MM.1S (cell line): Measurements from ENCODE around the gene RBM34.
"Not testable (repeated sequence)": the region's sequence is repeated elsewhere in the genome, so short reads cannot be mapped to it uniquely, and the experiment has no call there.

Experiments used
- DNase-seq: peaks from one replicate; pipeline ENCODE4 v3.0.0-alpha.2; 2015
- H2AFZ ChIP-seq: fragments of 300-600 bp; sonication (generic); 2 replicates; pipeline ENCODE4 v1.6.0; 2016; ENCODE audit warnings: antibody characterized with exemption, low read length
- H3F3A ChIP-seq: fragments of 300-600 bp; sonication (generic); 2 replicates; pipeline ENCODE4 v1.6.1; 2016; ENCODE audit warnings: mild to moderate bottlenecking, antibody characterized with exemption, low read length, moderate library complexity, mixed read lengths; ENCODE audit not compliant: insufficient read depth
- H3K27ac ChIP-seq: fragments of 300-600 bp; sonication (generic); 2 replicates; pipeline ENCODE4 v1.5.1; 2016; ENCODE audit warnings: mild to moderate bottlenecking, low read length
- H3K27me3 ChIP-seq: fragments of 300-600 bp; sonication (generic); replicated peaks from 2 replicates; pipeline ENCODE4 v1.6.0; 2016; ENCODE audit warnings: low read length; ENCODE audit not compliant: insufficient read depth
- H3K36me3 ChIP-seq: fragments of 300-600 bp; sonication (generic); replicated peaks from 2 replicates; pipeline ENCODE4 v1.6.1; 2016; ENCODE audit warnings: mild to moderate bottlenecking, low read length, mixed read lengths; ENCODE audit not compliant: insufficient read depth
- H3K4me1 ChIP-seq: fragments of 300-600 bp; sonication (generic); 2 replicates; pipeline ENCODE4 v1.6.1; 2016; ENCODE audit warnings: low read length, mixed read lengths
- H3K4me2 ChIP-seq: fragments of 300-600 bp; sonication (generic); 2 replicates; pipeline ENCODE4 v1.6.0; 2016; ENCODE audit warnings: low read depth, low read length
- H3K4me3 ChIP-seq: fragments of 300-600 bp; sonication (generic); 2 replicates; pipeline ENCODE4 v1.5.1; 2016; ENCODE audit warnings: low read length, mixed read lengths
- H3K79me2 ChIP-seq: fragments of 300-600 bp; sonication (generic); 2 replicates; pipeline ENCODE4 v1.6.1; 2016; ENCODE audit warnings: mixed run types, low read length, mixed read lengths
- H3K9ac ChIP-seq: fragments of 300-600 bp; sonication (generic); 2 replicates; pipeline ENCODE4 v1.6.1; 2016; ENCODE audit warnings: low read length, mixed read lengths
- H3K9me2 ChIP-seq: fragments of 300-600 bp; sonication (generic); replicated peaks from 2 replicates; pipeline ENCODE4 v1.6.1; 2016; ENCODE audit warnings: mild to moderate bottlenecking, low read length, mixed read lengths; ENCODE audit not compliant: insufficient read depth
- H3K9me3 ChIP-seq: fragments of 300-600 bp; sonication (generic); replicated peaks from 2 replicates; pipeline ENCODE4 v1.6.1; 2016; ENCODE audit warnings: mild to moderate bottlenecking, low read length, mixed read lengths; ENCODE audit not compliant: insufficient read depth
- H4K20me1 ChIP-seq: fragments of 300-600 bp; sonication (generic); 2 replicates; pipeline ENCODE4 v1.6.1; 2016; ENCODE audit warnings: mild to moderate bottlenecking, low read length, moderate library complexity, mixed read lengths; ENCODE audit not compliant: insufficient read depth
- EZH2 ChIP-seq: fragments of 300-600 bp; sonication (generic); optimal IDR thresholded peaks from 2 replicates; pipeline ENCODE3; 2017; ENCODE audit warnings: low read depth, mild to moderate bottlenecking, antibody characterized with exemption, low read length, mixed read lengths
- EZH2phosphoT487 ChIP-seq: fragments of 300-600 bp; sonication (generic); IDR thresholded peaks from 2 replicates; pipeline ENCODE4 v1.6.1; 2018; ENCODE audit warnings: antibody characterized with exemption, low read length
- TF ChIP-seq, protein P1 (sequence below): fragments of 300-600 bp; sonication (generic); IDR thresholded peaks from 2 replicates; pipeline ENCODE4 v1.5.1; 2016; ENCODE audit warnings: antibody characterized with exemption, low read length, mixed read lengths

RBM34 gene

DNA sequence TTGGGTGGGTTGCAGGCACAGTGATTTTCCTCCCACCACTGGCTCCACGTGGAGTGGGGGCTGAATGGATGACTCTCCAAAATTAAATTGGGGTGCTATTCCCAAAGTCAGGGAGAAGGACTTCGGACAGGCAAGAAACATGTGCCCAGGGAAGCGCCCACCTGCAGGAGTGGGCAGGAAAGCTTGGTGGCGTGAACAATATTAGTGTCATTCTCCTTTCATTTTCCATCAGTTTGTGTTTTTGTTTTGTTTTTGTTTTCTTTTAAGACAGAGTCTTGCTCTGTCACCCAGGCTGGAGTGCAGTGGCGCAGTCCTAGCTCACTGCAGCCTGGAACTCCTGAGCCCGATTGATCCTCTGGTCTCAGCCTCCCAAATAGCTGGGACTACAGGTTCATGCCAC, 62.5 kb downstream of the RBM34 start:
- H3K36me3 ChIP-seq, result no peaks in the 10 kb centered on the region
- H3K4me1 ChIP-seq, result peaks cover 2% of the 10 kb centered on the region; the same call in 1 of the 2 replicates
- H3K4me2 ChIP-seq, result no peak overlapping the region
- H3F3A ChIP-seq, result no peaks in the 10 kb centered on the region
- no peaks in the 10 kb centered on the region for H3K79me2 ChIP-seq
- H3K9me3 ChIP-seq, result no peaks in the 10 kb centered on the region
- no peaks in the 10 kb centered on the region for H4K20me1 ChIP-seq
- no peak overlapping the region for H3K27ac ChIP-seq
- DNase-seq, result no peak
- no peaks in the 10 kb centered on the region for H3K9me2 ChIP-seq
- no peaks in the 10 kb centered on the region for H3K27me3 ChIP-seq
- no peak overlapping the region for H3K9ac ChIP-seq
- H3K4me3 ChIP-seq, result no peak overlapping the region
- TF ChIP-seq EZH2phosphoT487 (no peak), EZH2 (no peak)
- TF ChIP-seq, protein P1, sequence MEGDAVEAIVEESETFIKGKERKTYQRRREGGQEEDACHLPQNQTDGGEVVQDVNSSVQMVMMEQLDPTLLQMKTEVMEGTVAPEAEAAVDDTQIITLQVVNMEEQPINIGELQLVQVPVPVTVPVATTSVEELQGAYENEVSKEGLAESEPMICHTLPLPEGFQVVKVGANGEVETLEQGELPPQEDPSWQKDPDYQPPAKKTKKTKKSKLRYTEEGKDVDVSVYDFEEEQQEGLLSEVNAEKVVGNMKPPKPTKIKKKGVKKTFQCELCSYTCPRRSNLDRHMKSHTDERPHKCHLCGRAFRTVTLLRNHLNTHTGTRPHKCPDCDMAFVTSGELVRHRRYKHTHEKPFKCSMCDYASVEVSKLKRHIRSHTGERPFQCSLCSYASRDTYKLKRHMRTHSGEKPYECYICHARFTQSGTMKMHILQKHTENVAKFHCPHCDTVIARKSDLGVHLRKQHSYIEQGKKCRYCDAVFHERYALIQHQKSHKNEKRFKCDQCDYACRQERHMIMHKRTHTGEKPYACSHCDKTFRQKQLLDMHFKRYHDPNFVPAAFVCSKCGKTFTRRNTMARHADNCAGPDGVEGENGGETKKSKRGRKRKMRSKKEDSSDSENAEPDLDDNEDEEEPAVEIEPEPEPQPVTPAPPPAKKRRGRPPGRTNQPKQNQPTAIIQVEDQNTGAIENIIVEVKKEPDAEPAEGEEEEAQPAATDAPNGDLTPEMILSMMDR, result no peak
- H2AFZ ChIP-seq, result no peak overlapping the region

DNA sequence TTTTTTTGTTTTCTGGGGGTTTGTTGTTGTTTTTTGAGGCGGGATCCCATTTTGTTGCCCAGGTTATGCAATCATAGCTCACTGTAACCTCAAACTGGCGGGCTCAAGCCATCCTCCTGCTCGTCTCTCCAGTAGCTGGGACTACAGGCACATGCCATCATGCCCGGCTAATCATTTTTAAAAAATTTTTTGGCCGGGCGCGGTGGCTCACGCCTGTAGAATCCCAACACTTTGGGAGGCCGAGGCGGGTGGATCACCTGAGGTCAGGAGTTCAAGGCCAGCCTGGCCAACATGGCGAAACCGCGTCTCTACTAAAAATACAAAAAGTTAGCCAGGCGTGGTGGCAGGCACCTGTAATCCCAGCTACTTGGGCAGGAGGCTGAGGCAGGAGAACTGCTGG, 63.5 kb downstream of the RBM34 start:
- not testable (repeated sequence) for H3K4me2 ChIP-seq, H3F3A ChIP-seq, H3K79me2 ChIP-seq, H3K27me3 ChIP-seq, H3K9ac ChIP-seq, H3K27ac ChIP-seq, H3K9me2 ChIP-seq, H3K36me3 ChIP-seq, H3K4me3 ChIP-seq, H2AFZ ChIP-seq, DNase-seq, H3K9me3 ChIP-seq, H3K4me1 ChIP-seq, H4K20me1 ChIP-seq

DNA sequence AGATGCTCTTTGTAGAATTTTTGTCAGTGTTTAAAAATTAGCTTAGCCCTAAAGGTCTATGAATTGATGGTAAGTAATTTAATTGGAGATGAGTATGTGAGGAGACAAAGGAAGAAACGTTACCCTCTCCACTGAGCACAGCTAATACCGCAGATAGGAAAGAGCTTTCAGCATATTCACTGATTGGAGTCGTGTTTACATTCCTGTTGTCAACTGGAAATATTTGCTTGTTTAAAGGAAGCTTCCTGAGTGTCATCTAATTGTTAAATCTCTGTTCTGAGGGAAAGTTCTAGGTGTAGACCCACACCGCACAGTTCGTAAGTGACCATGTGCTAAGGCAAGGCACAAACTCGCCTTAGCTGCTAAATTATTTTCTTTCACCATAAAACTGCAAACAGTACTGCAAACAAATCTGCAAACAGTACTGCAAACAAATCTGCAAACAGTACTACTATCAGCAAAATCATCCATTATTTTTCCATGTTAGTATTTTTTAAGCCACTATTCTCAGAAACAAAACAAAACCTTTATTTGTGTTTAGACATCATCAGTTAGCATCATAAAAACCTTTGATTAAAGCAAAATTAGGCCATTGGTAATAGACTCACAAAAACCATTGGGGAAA, 65.0 kb downstream of the RBM34 start:
- H3K79me2 ChIP-seq, result no peaks in the 10 kb centered on the region
- H3K27ac ChIP-seq, result no peak overlapping the region
- H3K9me3 ChIP-seq, result no peaks in the 10 kb centered on the region
- H3F3A ChIP-seq, result no peaks in the 10 kb centered on the region
- no peaks in the 10 kb centered on the region for H4K20me1 ChIP-seq
- no peaks in the 10 kb centered on the region for H3K9me2 ChIP-seq
- no peaks in the 10 kb centered on the region for H3K36me3 ChIP-seq
- H3K4me2 ChIP-seq, result no peak overlapping the region
- no peak overlapping the region for H2AFZ ChIP-seq
- H3K9ac ChIP-seq, result no peak overlapping the region
- no peak for DNase-seq
- no peaks in the 10 kb centered on the region for H3K27me3 ChIP-seq
- H3K4me3 ChIP-seq, result no peak overlapping the region
- peaks cover 5% of the 10 kb centered on the region; the same call in 1 of the 2 replicates for H3K4me1 ChIP-seq
- TF ChIP-seq, protein P1, result no peak
- TF ChIP-seq EZH2phosphoT487, result no peak
- no peak for TF ChIP-seq EZH2
